Right ventricle myocardium superior (tissue), 1 donor: ENCODE results near the gene APBB2. TPM values are rescaled to one million over a fixed set of nuclear protein-coding genes. Genes with fewer than 3 reads are reported as not detected.

Source experiments
- ATAC-seq: fragments of 200-7000 bp; cut with Tn5 transposase; one replicate; pipeline ENCODE4 v1.9.1; 2020; ENCODE audit warnings: mild to moderate bottlenecking; ENCODE audit not compliant: poor library complexity
- DNase-seq: peaks from one replicate; pipeline ENCODE4 v3.0.0-alpha.2; 2020
- intact Hi-C: fragments of 100-400 bp; cut with DNase I; formaldehyde crosslinking; loops from one replicate; pipeline ENCODE4 v1.11.2; 2022
- total RNA-seq: library from RNA; stranded (reverse); fragmentation: NEBNext Ultra II Directional; extraction: Animal tissue kit (Norgen Biotek cat#: 25700); gene quantifications from one replicate; pipeline ENCODE4 v1.2.1, GENCODE V29; 2021
- donor health status: DM: no; HTN: yes; CAD: no; lungs with severe emphysema.

APBB2 gene
- total RNA-seq, 1 donor from 2014 or later = 22.5 TPM

DNA sequence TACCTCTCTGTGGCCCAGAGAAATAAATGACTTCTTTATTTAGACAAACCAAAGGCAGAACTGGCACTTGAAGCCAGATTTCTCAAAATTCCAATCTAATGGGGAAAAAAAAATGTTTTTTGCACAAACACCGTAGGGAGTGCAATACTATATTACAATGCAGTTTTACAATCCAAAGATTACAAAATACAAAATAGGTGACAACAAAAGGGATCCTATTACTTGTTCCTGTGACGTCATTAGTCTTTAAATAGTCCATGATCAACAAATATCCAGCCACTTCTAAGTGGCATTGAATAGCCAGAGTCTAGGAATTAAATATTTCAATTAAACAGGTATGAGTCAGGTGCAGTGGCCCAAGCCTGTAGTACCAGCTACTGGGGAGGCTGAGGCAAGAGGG is 3.0 kb upstream of the APBB2 start:
- DNase-seq = no peak
- ATAC-seq = no peak

DNA sequence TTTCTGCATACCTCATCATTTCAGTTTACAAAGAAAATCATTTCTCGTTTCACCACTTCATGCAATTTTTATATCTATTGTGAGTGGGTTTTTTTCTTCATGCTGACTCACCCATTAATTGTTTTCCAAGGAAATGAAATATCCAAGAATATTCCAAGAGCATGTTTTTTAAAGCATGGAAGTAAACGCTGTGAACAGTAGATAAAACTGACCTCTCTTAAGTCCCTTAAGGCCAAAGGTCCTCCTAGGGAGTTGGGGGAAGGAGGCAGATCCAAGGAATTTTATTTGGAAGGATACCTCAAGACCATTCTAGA is 2.6 kb upstream of the APBB2 start:
- DNase-seq (no peak), ATAC-seq (no peak)
- intact Hi-C loops = loop anchor here (5.0 kb wide), 1 partner anchor 290 kb away; no protein-coding TSS in a partner anchor

More for the DNA sequence above, 3.0 kb upstream of the APBB2 start:
- intact Hi-C loops = loop anchor here (5.0 kb wide), 1 partner anchor 290 kb away; no protein-coding TSS in a partner anchor

DNA sequence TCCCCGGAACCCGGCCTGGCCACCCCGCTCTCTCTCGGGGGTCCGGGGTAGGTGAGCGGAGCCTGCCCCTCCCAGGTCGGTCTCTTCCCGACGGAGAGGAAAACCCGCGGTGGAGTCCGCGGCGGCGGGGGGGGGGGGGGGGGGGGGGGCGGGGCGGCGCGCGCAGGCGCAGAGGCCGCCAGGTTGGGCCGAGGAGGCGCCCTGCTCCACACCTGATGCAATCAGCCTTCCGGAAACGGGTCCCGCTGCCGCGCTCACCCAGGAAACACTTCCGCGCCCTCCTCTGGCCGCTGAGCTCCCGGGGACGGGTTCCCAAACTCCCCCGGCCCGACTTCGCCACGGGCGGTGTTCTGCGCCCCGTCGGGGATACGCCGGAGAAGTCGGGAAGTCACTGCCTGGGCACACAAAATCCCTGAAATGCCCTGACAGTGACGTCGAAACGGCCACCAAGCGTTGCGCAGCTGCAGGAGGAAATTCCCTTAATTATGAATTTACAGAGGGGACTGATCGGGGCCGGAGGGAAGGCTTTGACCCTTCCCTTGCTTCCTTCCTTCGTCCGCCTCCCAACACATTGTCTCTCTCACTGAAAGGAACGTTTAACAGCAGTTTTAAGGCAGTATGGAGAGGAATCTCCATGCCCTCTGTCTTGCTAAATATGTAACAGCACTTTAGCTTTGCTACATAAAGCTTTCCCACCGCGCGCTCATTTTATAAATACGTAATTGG is 2.1 kb upstream of the APBB2 start:
- DNase-seq (peak; percentile 79), ATAC-seq (peak; percentile 54)
- intact Hi-C loops = loop anchor here (5.0 kb wide), 1 partner anchor 289 kb away; no protein-coding TSS in a partner anchor

- ATAC-seq = no peak
- intact Hi-C loops = loop anchor here (5.0 kb wide), 1 partner anchor 289 kb away; no protein-coding TSS in a partner anchor
- DNase-seq = no peak
Observed at GRCh38 chr4:41215969-41216293, 1.6 kb upstream of the APBB2 start.

DNA sequence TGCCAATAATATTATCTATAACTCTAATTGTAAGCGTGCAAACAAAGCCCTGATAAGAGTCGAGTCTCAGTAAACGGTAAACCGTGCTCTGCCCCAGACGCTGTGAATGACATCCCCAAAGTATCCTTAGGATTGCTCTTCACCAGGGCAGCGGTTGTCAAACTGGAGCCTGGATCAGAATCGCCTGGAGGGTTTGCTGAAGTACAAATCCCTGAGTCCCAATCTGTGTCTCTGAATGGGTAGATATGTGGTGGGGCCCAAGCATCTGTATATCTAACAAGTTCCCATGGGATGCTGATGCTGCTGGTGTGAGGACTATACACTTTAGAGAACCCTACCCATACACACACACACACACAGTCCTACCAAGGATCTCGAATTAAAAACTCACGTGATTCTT is 813 bp upstream of the APBB2 start:
- ATAC-seq (no peak), DNase-seq (no peak)
- intact Hi-C loops = loop anchor here (5.0 kb wide), 1 partner anchor 288 kb away; no protein-coding TSS in a partner anchor

GRCh38 chr4:41214825-41215146 is 444 bp upstream of the APBB2 start:
- ATAC-seq = no peak
- intact Hi-C loops = loop anchor here (5.0 kb wide), 1 partner anchor 287 kb away; no protein-coding TSS in a partner anchor
- DNase-seq = no peak

DNA sequence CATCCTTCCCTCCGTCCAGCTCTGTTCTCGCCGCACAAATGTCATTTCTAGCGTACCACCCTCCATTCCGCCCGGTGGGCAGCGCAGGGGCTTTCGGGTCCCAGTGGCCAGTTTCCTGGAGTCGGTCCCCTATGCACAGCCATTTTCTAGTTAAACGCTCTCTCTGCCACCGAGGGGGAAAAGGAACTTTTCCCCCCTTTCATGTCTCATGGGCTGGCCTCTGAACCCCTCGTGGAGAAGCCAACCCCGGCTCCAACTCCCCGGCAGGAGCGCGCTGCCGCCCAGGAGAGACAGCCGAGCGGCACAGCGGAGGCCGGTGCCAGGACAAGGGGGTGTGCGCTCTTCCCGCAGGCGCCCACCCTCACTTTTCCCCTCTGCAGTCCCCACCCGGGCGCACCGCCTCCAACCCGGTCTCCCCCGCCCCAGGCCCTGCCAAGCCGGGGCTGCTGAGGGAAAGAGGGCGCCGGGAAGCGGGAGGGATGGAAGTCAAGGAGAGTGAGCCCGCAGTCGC is 662 bp downstream of the APBB2 start:
- intact Hi-C loops = loop anchor here (2.0 kb wide), 1 partner anchor 239 kb away; no protein-coding TSS in a partner anchor
- ATAC-seq = peak; percentile 38
- DNase-seq = peak; percentile 54

GRCh38 chr4:41212616-41213203 is 1.6 kb downstream of the APBB2 start:
- peak; percentile 30 for ATAC-seq
- no peak for DNase-seq

GRCh38 chr4:41211951-41212615 is 2.3 kb downstream of the APBB2 start:
- DNase-seq (no peak), ATAC-seq (no peak)
- intact Hi-C loops = loop anchor here (2.0 kb wide), 1 partner anchor 237 kb away; no protein-coding TSS in a partner anchor

More at GRCh38 chr4:41212616-41213203, 1.6 kb downstream of the APBB2 start:
- intact Hi-C loops = loop anchor here (2.0 kb wide), 1 partner anchor 238 kb away; no protein-coding TSS in a partner anchor

GRCh38 chr4:41209901-41210300 is 4.4 kb downstream of the APBB2 start:
- intact Hi-C loops = no loop called here
- ATAC-seq (no peak), DNase-seq (no peak)

DNA sequence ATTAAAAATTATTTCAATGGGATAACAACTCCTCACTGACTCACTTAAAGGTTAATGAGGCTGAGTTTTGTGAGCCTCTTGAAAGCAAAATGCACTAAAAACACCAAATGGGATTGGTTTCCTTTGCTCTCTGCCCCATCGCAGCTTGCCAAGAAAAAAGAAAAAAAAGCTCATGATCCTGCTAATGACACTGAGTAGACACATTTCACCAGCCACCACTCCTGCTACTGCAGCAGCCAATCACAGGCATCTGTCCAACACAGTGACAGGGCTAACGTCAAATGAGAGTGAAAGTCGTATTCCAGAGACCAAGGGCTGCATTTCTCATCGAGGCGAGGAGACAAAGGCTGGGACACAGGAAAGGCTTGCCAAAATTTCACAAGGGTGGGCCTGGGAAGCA is 5.2 kb downstream of the APBB2 start:
- ATAC-seq = no peak
- intact Hi-C loops = no loop called here

GRCh38 chr4:41207291-41207831 is 7.0 kb downstream of the APBB2 start:
- intact Hi-C loops = no loop called here
- ATAC-seq (peak; percentile 71), DNase-seq (no peak)

More for the DNA sequence above, 5.2 kb downstream of the APBB2 start:
- no peak for DNase-seq

DNA sequence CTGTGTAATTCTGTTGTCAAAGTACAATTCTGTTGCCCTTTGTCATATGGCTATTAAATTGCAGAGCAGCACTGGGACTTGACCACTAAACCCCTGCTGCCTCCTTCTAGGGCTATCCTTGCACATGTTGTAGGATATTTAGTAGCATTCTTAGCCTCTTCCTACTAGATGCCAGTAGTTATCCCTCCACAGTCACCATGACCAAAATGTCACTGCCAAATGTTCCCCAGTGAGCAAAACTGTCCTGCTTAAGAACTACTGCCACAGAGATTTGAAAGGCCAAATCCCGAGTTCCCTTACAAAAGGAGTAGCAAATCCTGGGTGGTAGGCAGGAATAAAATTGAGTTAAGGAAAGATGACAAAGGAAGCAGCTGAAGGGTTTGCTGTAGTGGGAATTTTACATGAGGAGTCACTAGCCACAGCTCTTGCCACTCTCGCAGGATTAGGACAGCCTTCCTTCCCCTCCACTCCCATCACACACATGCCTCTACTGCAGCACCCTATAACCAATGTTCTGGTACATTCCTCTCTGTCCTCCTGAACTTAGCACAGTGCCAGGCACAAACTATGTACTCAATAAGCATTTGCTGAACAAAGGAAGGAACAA is 8.4 kb downstream of the APBB2 start:
- DNase-seq (no peak), ATAC-seq (no peak)
- intact Hi-C loops = no loop called here

GRCh38 chr4:41205130-41205529 is 9.2 kb downstream of the APBB2 start:
- intact Hi-C loops = no loop called here
- no peak for ATAC-seq
- DNase-seq = no peak

DNA sequence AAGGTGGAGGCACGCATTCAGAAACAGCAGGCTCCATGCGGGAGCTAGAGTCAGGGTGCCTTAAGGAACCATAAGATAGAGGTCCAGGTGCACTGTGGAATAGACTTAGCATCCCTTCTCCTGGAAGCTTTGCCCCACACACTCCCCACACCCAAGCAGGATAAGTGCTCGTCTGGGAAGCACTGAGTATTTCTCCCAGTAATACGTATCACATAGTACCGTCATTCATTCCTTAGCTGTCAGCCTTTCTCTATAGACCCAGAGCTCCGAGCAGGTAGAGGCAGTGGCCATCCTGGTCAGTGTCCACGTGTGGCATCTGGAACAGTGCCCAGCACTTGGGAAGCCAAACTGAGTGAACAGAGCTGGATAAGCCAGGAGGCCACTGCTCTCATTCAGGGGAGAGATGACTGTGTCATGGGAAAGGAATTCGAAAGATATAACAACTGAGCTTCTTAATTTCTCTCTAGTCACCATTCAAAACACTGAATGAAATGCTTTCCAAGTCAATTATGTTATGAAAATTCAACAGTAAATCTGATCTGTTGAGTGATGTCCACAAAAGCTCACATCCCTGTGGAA is 9.9 kb downstream of the APBB2 start:
- intact Hi-C loops = no loop called here
- DNase-seq (peak; percentile 59), ATAC-seq (peak; percentile 65)

DNA sequence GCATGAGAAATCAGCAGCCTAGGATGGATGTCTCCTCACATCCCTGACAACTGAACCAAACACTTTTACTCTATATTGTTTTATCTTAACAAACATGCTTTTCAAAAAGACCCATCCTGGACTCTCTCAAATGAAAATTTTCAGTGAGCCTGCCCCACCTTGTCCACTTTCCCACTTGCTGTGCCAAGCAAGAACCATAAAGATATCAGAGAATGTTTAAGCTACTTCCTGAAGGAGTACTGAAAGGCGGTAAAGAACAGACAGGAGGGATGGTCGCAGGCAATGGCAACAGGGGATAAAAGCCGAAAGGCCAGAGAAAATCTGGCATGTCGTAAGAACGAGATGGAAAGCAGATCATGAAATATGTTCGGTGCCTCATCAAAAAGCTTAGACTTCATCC is 10.5 kb downstream of the APBB2 start:
- no peak for DNase-seq
- intact Hi-C loops = no loop called here
- no peak for ATAC-seq

- intact Hi-C loops = no loop called here
- DNase-seq (no peak), ATAC-seq (no peak)
Observed at GRCh38 chr4:41202820-41203568, 11.3 kb downstream of the APBB2 start.

GRCh38 chr4:41202356-41202755 is 12.0 kb downstream of the APBB2 start:
- no peak for ATAC-seq

More at GRCh38 chr4:41202356-41202755, 12.0 kb downstream of the APBB2 start:
- intact Hi-C loops = no loop called here
- DNase-seq = no peak
